PC-3 (cell line): ENCODE measurements around the gene CHURC1. TPM values are rescaled to one million over a fixed set of nuclear protein-coding genes. Genes with fewer than 3 reads are reported as not detected.

Experiments used
- ATAC-seq: fragments of 200-7000 bp; cut with Tn5 transposase; 2 replicates; pipeline ENCODE4 v1.9.1; 2020; ENCODE audit warnings: mild to moderate bottlenecking, moderate library complexity
- BruUV-seq: library from RNA; stranded (reverse); fragments of 400-500 nt; replicated peaks from 2 replicates; lab custom pipeline; 2021; lab: Mats Ljungman, UMichigan
- CTCF ChIA-PET: fragments of 300-600 bp; sonication (Branson Sonifier 250); formaldehyde crosslinking; loops from one replicate; lab custom pipeline; 2022; ENCODE audit warnings: antibody characterized with exemption; lab: Charles Lee
- POLR2A ChIA-PET: fragments of 300-600 bp; sonication (Branson Sonifier 250); formaldehyde crosslinking; loops from one replicate; lab custom pipeline; 2022; ENCODE audit warnings: antibody characterized with exemption; ENCODE audit not compliant: unreplicated experiment; lab: Charles Lee
- DNase-seq: peaks from one replicate; pipeline ENCODE4 v3.0.0-alpha.2; 2015
- H2AFZ ChIP-seq: fragments of 300-600 bp; sonication (generic); 2 replicates; pipeline ENCODE4 v1.6.0; 2016; ENCODE audit warnings: antibody characterized with exemption, low read length
- H3F3A ChIP-seq: fragments of 300-600 bp; sonication (generic); one replicate; pipeline ENCODE4 v1.6.0; 2017; ENCODE audit warnings: antibody characterized with exemption, low read length, control low read depth, mild to moderate bottlenecking; ENCODE audit not compliant: unreplicated experiment
- H3K27ac ChIP-seq: fragments of 300-600 bp; sonication (generic); 2 replicates; pipeline ENCODE4 v1.5.1; 2016; ENCODE audit warnings: mild to moderate bottlenecking, low read length
- H3K27me3 ChIP-seq: fragments of 300-600 bp; sonication (generic); 2 replicates; pipeline ENCODE4 v1.6.1; 2016; ENCODE audit warnings: low read length, mixed read lengths
- H3K36me3 ChIP-seq: fragments of 300-600 bp; sonication (generic); 2 replicates; pipeline ENCODE4 v1.6.1; 2016; ENCODE audit warnings: low read depth, mixed run types, low read length, mixed read lengths
- H3K4me1 ChIP-seq: fragments of 300-600 bp; sonication (generic); 2 replicates; pipeline ENCODE4 v1.5.1; 2016; ENCODE audit warnings: low read length; ENCODE audit not compliant: insufficient read depth
- H3K4me2 ChIP-seq: fragments of 300-600 bp; sonication (generic); 2 replicates; pipeline ENCODE4 v1.6.0; 2016; ENCODE audit warnings: low read length
- H3K4me3 ChIP-seq: fragments of 300-600 bp; sonication (generic); 2 replicates; pipeline ENCODE4 v1.5.1; 2016; ENCODE audit warnings: mild to moderate bottlenecking, low read length, mixed read lengths
- H3K79me2 ChIP-seq: fragments of 300-600 bp; sonication (generic); 2 replicates; pipeline ENCODE4 v1.6.1; 2017; ENCODE audit warnings: low read length, mixed read lengths
- H3K9ac ChIP-seq: fragments of 300-600 bp; sonication (generic); 2 replicates; pipeline ENCODE4 v1.6.0; 2016; ENCODE audit warnings: mild to moderate bottlenecking, low read length
- H3K9me2 ChIP-seq: fragments of 300-600 bp; sonication (generic); replicated peaks from 2 replicates; pipeline ENCODE4 v1.6.1; 2016; ENCODE audit warnings: mixed run types, low read length, mixed read lengths
- H3K9me3 ChIP-seq: fragments of 300-600 bp; sonication (generic); 2 replicates; pipeline ENCODE4 v1.6.1; 2016; ENCODE audit warnings: low read length, mixed read lengths
- H4K20me1 ChIP-seq: fragments of 300-600 bp; sonication (generic); 2 replicates; pipeline ENCODE4 v1.6.1; 2016; ENCODE audit warnings: low read length, mixed read lengths
- EZH2 ChIP-seq: fragments of 300-600 bp; sonication (generic); IDR thresholded peaks from one replicate; pipeline ENCODE4 v1.6.1; 2017; ENCODE audit warnings: antibody characterized with exemption, mild to moderate bottlenecking, low read length; ENCODE audit not compliant: unreplicated experiment
- EZH2phosphoT487 ChIP-seq: fragments of 300-600 bp; sonication (generic); IDR thresholded peaks from 2 replicates; pipeline ENCODE4 v1.6.1; 2018; ENCODE audit warnings: mild to moderate bottlenecking, antibody characterized with exemption, low read length, borderline replicate concordance
- intact Hi-C: fragments of 100-400 bp; cut with micrococcal nuclease; formaldehyde crosslinking; loops from 2 replicates; pipeline ENCODE4 v1.9.0; 2023
- total RNA-seq: library from RNA; depleted of rRNA; stranded (reverse); fragments of >200 nt; gene quantifications from 2 replicates; pipeline ENCODE4 v1.2.3, GENCODE V29; 2014
- TF ChIP-seq, protein P1 (sequence below): fragments of 300-600 bp; sonication (generic); conservative IDR thresholded peaks from 2 replicates; pipeline ENCODE4 v1.5.1; 2017; ENCODE audit warnings: antibody characterized with exemption, low read depth, mild to moderate bottlenecking, low read length

CHURC1 gene
- total RNA-seq, 1 experiment from 2014 or later, result 50.3 TPM

DNA sequence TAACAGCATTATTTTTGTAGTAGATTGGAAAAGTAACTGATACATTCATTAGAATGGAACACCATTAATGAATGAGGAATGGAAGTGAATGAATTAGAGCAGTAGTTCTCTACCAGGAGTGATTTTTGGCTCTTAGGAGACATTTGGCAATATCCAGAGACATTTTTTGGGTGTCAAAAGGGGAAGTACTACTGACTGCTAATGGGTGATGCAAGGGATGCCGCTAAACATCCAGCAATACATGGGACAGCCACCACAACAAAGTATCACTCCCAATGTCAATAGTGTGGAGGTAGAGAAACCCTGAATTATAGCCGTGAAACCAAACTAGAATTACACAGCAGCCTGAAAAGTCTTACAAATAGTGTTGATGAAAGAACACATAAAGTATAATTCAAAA is 1.5 kb downstream of the CHURC1 start:
- no peak for ATAC-seq
- BruUV-seq, result no TSS peak
- Histone ChIP-seq H3K79me2 (peaks cover 64% of the 10 kb centered on the region), H3K4me1 (peaks cover 15% of the 10 kb centered on the region), H3K9ac (no peak overlapping the region), H3K9me3 (no peaks in the 10 kb centered on the region), H3K4me2 (peak overlapping the region; percentile 94), H3K4me3 (peak overlapping the region; percentile 85), H3K36me3 (no peaks in the 10 kb centered on the region; the same call in 1 of the 2 replicates), H4K20me1 (0 out of 2 replicates have a peak, but pooled peaks cover 3% of the 10 kb centered on the region), H3K9me2 (no peaks in the 10 kb centered on the region), H3K27ac (no peak overlapping the region), H3F3A (no peaks in the 10 kb centered on the region), H2AFZ (no peak overlapping the region), H3K27me3 (no peaks in the 10 kb centered on the region)
- TF ChIP-seq, protein P1, sequence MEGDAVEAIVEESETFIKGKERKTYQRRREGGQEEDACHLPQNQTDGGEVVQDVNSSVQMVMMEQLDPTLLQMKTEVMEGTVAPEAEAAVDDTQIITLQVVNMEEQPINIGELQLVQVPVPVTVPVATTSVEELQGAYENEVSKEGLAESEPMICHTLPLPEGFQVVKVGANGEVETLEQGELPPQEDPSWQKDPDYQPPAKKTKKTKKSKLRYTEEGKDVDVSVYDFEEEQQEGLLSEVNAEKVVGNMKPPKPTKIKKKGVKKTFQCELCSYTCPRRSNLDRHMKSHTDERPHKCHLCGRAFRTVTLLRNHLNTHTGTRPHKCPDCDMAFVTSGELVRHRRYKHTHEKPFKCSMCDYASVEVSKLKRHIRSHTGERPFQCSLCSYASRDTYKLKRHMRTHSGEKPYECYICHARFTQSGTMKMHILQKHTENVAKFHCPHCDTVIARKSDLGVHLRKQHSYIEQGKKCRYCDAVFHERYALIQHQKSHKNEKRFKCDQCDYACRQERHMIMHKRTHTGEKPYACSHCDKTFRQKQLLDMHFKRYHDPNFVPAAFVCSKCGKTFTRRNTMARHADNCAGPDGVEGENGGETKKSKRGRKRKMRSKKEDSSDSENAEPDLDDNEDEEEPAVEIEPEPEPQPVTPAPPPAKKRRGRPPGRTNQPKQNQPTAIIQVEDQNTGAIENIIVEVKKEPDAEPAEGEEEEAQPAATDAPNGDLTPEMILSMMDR, result no peak
- TF ChIP-seq EZH2phosphoT487 (no peak), EZH2 (no peak)
- ChIA-PET CTCF (no interaction called here), POLR2A (interaction anchor here (0.5 kb wide), 1 partner anchor 198 kb away, joined by 4 read pairs; no protein-coding TSS in a partner anchor)
- intact Hi-C loops, result no loop called here
- DNase-seq, result no peak

DNA sequence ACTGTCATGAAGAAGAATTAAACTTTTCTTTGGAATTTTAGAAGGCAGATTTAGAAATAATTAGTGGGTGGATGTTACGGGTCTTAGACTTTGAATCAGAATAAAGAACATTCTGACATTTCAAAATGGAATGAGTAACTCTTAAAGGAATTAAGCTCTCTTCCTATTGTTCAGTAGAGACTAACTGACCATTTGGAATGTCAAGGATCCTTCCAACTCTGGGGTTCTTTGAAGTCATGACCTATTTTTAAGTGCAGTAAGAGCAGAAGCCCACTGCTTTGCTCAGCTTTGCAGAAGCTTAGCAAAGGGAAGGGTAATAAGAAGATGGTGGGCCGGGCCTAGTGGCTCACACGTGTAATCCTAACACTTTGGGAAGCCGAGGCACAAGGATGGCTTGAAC is 4.0 kb downstream of the CHURC1 start:
- Histone ChIP-seq H3K4me3 (no peak overlapping the region), H3K27ac (no peak overlapping the region), H3K79me2 (peaks cover 70% of the 10 kb centered on the region), H3K9me3 (no peaks in the 10 kb centered on the region), H3K4me1 (peaks cover 15% of the 10 kb centered on the region), H3F3A (no peaks in the 10 kb centered on the region), H3K9me2 (no peaks in the 10 kb centered on the region), H4K20me1 (0 out of 2 replicates have a peak, but pooled peaks cover 3% of the 10 kb centered on the region), H3K36me3 (no peaks in the 10 kb centered on the region; the same call in 1 of the 2 replicates), H3K4me2 (no peak overlapping the region), H3K27me3 (no peaks in the 10 kb centered on the region), H2AFZ (no peak overlapping the region), H3K9ac (no peak overlapping the region)
- DNase-seq (no peak), ATAC-seq (no peak)
- intact Hi-C loops, result no loop called here
- TF ChIP-seq, protein P1, result no peak
- TF ChIP-seq EZH2 (no peak), EZH2phosphoT487 (no peak)
- BruUV-seq, result no TSS peak
- ChIA-PET POLR2A (no interaction called here), CTCF (no interaction called here)

DNA sequence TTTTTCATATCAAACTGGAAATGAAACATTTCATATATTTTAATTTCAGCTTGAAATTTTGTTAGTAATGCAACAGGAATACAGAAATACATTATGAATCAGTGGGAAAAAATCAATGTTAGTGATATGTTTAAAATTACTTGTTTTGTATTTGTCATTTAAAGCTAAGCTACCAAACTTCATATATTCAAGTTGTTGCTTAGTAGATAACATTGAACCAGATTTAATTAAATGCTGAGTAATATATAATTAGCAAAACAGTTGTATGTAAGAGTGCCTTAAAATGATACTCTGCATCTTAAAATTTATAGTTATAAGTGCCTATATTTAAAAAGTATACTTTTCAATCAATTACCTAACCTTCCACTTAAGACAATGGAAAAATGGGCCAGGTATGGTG is 5.0 kb downstream of the CHURC1 start:
- ATAC-seq (no peak), DNase-seq (no peak)
- Histone ChIP-seq H3K4me2 (no peak overlapping the region), H3F3A (no peaks in the 10 kb centered on the region), H2AFZ (no peak overlapping the region), H3K79me2 (peaks cover 70% of the 10 kb centered on the region), H3K4me1 (peaks cover 12% of the 10 kb centered on the region), H3K36me3 (peaks cover 5% of the 10 kb centered on the region; the same call in 1 of the 2 replicates), H3K9me2 (no peaks in the 10 kb centered on the region), H3K9me3 (no peaks in the 10 kb centered on the region), H3K9ac (no peak overlapping the region), H3K4me3 (no peak overlapping the region), H4K20me1 (0 out of 2 replicates have a peak, but pooled peaks cover 3% of the 10 kb centered on the region), H3K27me3 (no peaks in the 10 kb centered on the region), H3K27ac (no peak overlapping the region)
- intact Hi-C loops, result no loop called here
- TF ChIP-seq EZH2 (no peak), EZH2phosphoT487 (no peak)
- TF ChIP-seq, protein P1, result no peak
- BruUV-seq, result no TSS peak
- CTCF ChIA-PET, result interaction anchor here (0.6 kb wide), 1 partner anchor 157 kb away, joined by 5 read pairs; no protein-coding TSS in a partner anchor
- POLR2A ChIA-PET, result no interaction called here
